Measurements from ENCODE around the gene FAM221A. TPM values are rescaled to one million over a fixed set of nuclear protein-coding genes. Genes with fewer than 3 reads are reported as not detected.
A peak's percentile ranks its signal among the peaks of the same experiment; 100 is the strongest.

FAM221A gene, protein sequence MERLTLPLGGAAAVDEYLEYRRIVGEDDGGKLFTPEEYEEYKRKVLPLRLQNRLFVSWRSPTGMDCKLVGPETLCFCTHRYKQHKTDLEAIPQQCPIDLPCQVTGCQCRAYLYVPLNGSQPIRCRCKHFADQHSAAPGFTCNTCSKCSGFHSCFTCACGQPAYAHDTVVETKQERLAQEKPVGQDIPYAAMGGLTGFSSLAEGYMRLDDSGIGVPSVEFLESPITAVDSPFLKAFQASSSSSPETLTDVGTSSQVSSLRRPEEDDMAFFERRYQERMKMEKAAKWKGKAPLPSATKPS
- polyA plus RNA-seq (2011; rRNA removed) (3.1 and 3.5 TPM in 2 replicates), polyA minus RNA-seq (2011; rRNA and poly(A)+ RNA removed) (3.4 and 3.5 TPM in 2 replicates)

DNA sequence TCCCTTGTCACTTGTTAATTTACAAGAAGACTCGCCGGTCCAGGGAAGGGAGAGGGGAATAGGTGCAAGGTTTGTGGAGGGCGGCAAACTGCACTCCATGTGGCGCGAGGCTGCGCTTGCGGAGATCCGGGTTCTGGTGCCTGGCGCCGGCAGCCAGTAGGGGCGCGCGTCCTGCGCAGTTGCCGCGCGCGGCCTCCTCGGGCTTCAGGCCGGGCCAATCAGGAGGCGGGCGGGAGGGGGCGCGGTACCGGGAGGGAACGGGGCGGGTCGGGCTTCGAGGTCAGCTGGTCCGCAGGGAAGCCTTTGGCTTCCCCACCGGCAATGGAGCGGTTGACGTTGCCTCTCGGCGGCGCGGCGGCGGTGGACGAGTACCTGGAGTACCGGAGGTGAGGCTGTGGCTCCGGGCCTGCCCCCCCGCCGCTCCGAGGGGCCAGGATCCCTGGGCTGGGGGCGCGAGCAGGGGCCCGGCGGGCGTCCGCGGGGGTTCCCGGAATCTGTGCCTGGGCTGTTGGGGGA, at the start of gene FAM221A:
Gene FAM221A (plus strand): TSS at position 302 of the 516 bp plus-strand sequence. CDS start 20 bp downstream, at position 322.
- POLR2A ChIA-PET, result interaction anchor here (0.6 kb wide), 1 partner anchor 68 kb away, joined by 3 read pairs; no protein-coding TSS in a partner anchor
- peak within 1 kb of the TSS; percentile 31 for H3K27ac ChIP-seq (ENCODE audit: low read depth, low read length)
- CTCF ChIA-PET, result interaction anchor here (0.6 to 2.7 kb wide), 15 partner anchors 9 to 140 kb away, joined by 3 to 21 read pairs (median 6); partner anchors contain the start of gene CCDC126
- peak; percentile 47 for DNase-seq (ENCODE audit: low read depth, low spot score)
- TF ChIP-seq CTCF (IDR thresholded peaks at IDR 0.05; ENCODE audit: low read depth, low read length), result peak; percentile 70
- H3K9me3 ChIP-seq (ENCODE audit: control insufficient read depth, insufficient read depth, low read length), result no peaks in the 10 kb centered on the region; the same call in 1 of the 2 replicates
- peak within 1 kb of the TSS; percentile 68 for H3K4me3 ChIP-seq (ENCODE audit: low read depth, low read length)
- H3K27me3 ChIP-seq (ENCODE audit: control insufficient read depth, insufficient read depth, low read length), result no peaks in the 10 kb centered on the region

DNA sequence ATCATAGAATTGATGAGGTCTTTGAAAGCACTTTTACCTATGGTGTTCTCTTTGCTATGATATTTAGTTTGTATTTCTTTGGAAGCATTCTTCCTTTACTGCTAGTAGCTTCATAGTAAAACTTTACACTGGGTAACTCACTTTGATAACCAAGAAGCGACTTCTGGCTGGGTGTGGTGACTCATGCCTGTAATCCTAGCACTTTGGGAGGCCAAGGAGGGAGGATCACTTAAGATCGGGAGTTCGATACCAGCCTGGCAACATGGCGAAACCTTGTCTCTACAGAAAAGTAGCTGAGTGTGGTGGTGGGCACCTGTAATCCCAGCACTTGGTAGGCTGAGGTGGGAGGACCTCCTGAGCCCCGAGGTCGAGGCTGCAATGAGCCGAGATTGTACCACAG, 46.6 kb upstream of the FAM221A start:
- TF ChIP-seq CTCF (IDR thresholded peaks at IDR 0.05; ENCODE audit: low read depth, low read length), result no peak
- no peak for DNase-seq (ENCODE audit: low read depth, low spot score)
- ChIA-PET CTCF (interaction anchor here (1.2 to 1.5 kb wide), 2 partner anchors 62 to 87 kb away, joined by 3 read pairs; no protein-coding TSS in a partner anchor), POLR2A (no interaction called here)
- Histone ChIP-seq H3K27me3 (ENCODE audit: control insufficient read depth, insufficient read depth, low read length) (no peaks in the 10 kb centered on the region), H3K9me3 (ENCODE audit: control insufficient read depth, insufficient read depth, low read length) (no peaks in the 10 kb centered on the region; the same call in 1 of the 2 replicates), H3K4me3 (ENCODE audit: low read depth, low read length) (no peak overlapping the region), H3K27ac (ENCODE audit: low read depth, low read length) (no peak overlapping the region)

DNA sequence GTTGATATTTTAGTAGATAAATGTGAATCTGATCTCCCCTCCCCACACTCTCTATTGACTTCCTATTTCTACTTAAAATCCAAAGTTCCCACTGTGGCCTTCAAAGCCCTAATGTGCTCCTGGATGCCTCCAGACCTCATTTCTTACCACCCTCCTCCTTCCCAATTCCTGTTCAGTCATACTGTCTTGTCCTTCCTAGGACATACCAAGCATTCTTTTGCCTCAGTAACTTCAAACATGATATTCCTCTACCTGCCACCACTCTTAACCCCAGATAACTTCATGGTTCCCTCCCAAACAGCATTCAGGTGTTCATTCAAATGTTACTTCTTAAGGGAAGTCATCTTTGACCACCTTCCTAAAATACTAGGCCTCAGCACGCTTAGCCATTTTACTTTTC, 34.2 kb upstream of the FAM221A start:
- Histone ChIP-seq H3K27me3 (ENCODE audit: control insufficient read depth, insufficient read depth, low read length) (no peaks in the 10 kb centered on the region), H3K9me3 (ENCODE audit: control insufficient read depth, insufficient read depth, low read length) (no peaks in the 10 kb centered on the region), H3K27ac (ENCODE audit: low read depth, low read length) (no peak overlapping the region), H3K4me3 (ENCODE audit: low read depth, low read length) (no peak overlapping the region)
- CTCF ChIA-PET, result no interaction called here
- no peak for TF ChIP-seq CTCF (IDR thresholded peaks at IDR 0.05; ENCODE audit: low read depth, low read length)
- DNase-seq (ENCODE audit: low read depth, low spot score), result no peak
- POLR2A ChIA-PET, result no interaction called here

GRCh38 chr7:23653942-23654341, 26.1 kb upstream of the FAM221A start:
- no peak for DNase-seq (ENCODE audit: low read depth, low spot score)
- CTCF ChIA-PET, result interaction anchor here (0.5 to 2.1 kb wide), 2 partner anchors 14 to 43 kb away, joined by 3 to 5 read pairs; no protein-coding TSS in a partner anchor
- Histone ChIP-seq H3K27ac (ENCODE audit: low read depth, low read length) (no peak overlapping the region), H3K27me3 (ENCODE audit: control insufficient read depth, insufficient read depth, low read length) (no peaks in the 10 kb centered on the region), H3K4me3 (ENCODE audit: low read depth, low read length) (no peak overlapping the region), H3K9me3 (ENCODE audit: control insufficient read depth, insufficient read depth, low read length) (peaks cover 24% of the 10 kb centered on the region)
- TF ChIP-seq CTCF (IDR thresholded peaks at IDR 0.05; ENCODE audit: low read depth, low read length), result no peak
- POLR2A ChIA-PET, result no interaction called here

DNA sequence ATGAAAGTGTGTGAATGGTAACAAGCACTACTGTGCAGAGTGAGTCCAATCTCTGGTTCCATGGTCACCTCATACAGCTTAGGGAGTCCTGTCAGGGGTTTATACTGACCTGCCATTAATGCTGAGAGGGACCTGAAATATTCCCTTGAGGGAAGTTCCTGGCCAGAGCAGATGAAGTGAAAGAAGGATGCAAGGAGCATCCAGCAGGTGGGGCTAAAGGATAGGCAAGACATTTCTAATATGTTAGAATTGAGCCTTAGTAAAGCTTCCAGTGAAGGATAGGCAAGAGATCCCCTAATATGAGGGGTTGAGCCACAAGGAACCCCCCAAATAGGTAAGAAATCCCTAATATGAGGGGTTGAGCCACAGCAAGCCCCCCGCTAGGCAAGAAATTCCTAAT, 25.5 kb upstream of the FAM221A start:
- peak; percentile 47 for TF ChIP-seq CTCF (IDR thresholded peaks at IDR 0.05; ENCODE audit: low read depth, low read length)
- ChIA-PET POLR2A (no interaction called here), CTCF (interaction anchor here (0.5 to 2.1 kb wide), 2 partner anchors 13 to 43 kb away, joined by 3 to 5 read pairs; no protein-coding TSS in a partner anchor)
- Histone ChIP-seq H3K27me3 (ENCODE audit: control insufficient read depth, insufficient read depth, low read length) (no peaks in the 10 kb centered on the region), H3K27ac (ENCODE audit: low read depth, low read length) (no peak overlapping the region), H3K9me3 (ENCODE audit: control insufficient read depth, insufficient read depth, low read length) (peaks cover 25% of the 10 kb centered on the region), H3K4me3 (ENCODE audit: low read depth, low read length) (no peak overlapping the region)
- DNase-seq (ENCODE audit: low read depth, low spot score), result no peak
